Neural cell (in vitro differentiated cells): ENCODE measurements around the gene SARS1. TPM values are rescaled to one million over a fixed set of nuclear protein-coding genes. Genes with fewer than 3 reads are reported as not detected.

Source experiments
- H2AFZ ChIP-seq: fragments of 200-600, 300-800 bp; sonication (generic), shearing (Covaris generic); 2 replicates; pipeline ENCODE4 v1.6.0; 2014; ENCODE audit warnings: low read depth, mild to moderate bottlenecking, antibody characterized with exemption, low read length, moderate library complexity
- H3F3A ChIP-seq: fragments of 200-600 bp; shearing (Covaris generic); 2 replicates; pipeline ENCODE4 v1.6.1; 2016; ENCODE audit warnings: mild to moderate bottlenecking, moderate library complexity, mixed read lengths, antibody characterized with exemption, low read length; ENCODE audit not compliant: insufficient read depth, poor library complexity, severe bottlenecking
- H3K27ac ChIP-seq: fragments of 200-600, 300-800 bp; sonication (generic), shearing (Covaris generic); 2 replicates; pipeline ENCODE4 v1.5.1; 2014; ENCODE audit warnings: mild to moderate bottlenecking, low read length, moderate library complexity
- H3K27me3 ChIP-seq: fragments of 300-800, 200-600 bp; sonication (generic), shearing (Covaris generic); 2 replicates; pipeline ENCODE4 v1.6.0; 2014; ENCODE audit warnings: mild to moderate bottlenecking, low read depth, low read length, moderate library complexity; ENCODE audit not compliant: insufficient read depth
- H3K36me3 ChIP-seq: fragments of 300-800, 200-600 bp; sonication (generic), shearing (Covaris generic); 2 replicates; pipeline ENCODE4 v1.5.1; 2014; ENCODE audit warnings: mild to moderate bottlenecking, antibody characterized with exemption, low read length, moderate library complexity; ENCODE audit not compliant: insufficient read depth
- H3K4me2 ChIP-seq: fragments of 300-800, 200-600 bp; sonication (generic), shearing (Covaris generic); 2 replicates; pipeline ENCODE4 v1.6.0; 2014; ENCODE audit warnings: mild to moderate bottlenecking, low read length
- H3K4me3 ChIP-seq: fragments of 300-800, 200-600 bp; sonication (generic), shearing (Covaris generic); 2 replicates; pipeline ENCODE4 v1.5.1; 2014; ENCODE audit warnings: mild to moderate bottlenecking, low read length, moderate library complexity
- H3K79me2 ChIP-seq: fragments of 200-600 bp; shearing (Covaris generic); replicated peaks from 2 replicates; pipeline ENCODE4 v1.6.0; 2014; ENCODE audit warnings: mild to moderate bottlenecking, low read length, moderate library complexity; ENCODE audit not compliant: insufficient read depth
- H3K9ac ChIP-seq: fragments of 300-800, 200-600 bp; sonication (generic), shearing (Covaris generic); 2 replicates; pipeline ENCODE4 v1.6.1; 2016; ENCODE audit warnings: mild to moderate bottlenecking, low read length, mixed read lengths
- H3K9me2 ChIP-seq: fragments of 200-600 bp; shearing (Covaris generic); 2 replicates; pipeline ENCODE4 v1.6.1; 2016; ENCODE audit warnings: mild to moderate bottlenecking, low read length, mixed read lengths; ENCODE audit not compliant: insufficient read depth
- H3K9me3 ChIP-seq: fragments of 200-600, 300-800 bp; sonication (generic), shearing (Covaris generic); 2 replicates; pipeline ENCODE4 v1.6.1; 2016; ENCODE audit warnings: mild to moderate bottlenecking, mixed run types, low read length, moderate library complexity, mixed read lengths
- H4K20me1 ChIP-seq: fragments of 200-600 bp; shearing (Covaris generic); 2 replicates; pipeline ENCODE4 v1.6.1; 2016; ENCODE audit warnings: mild to moderate bottlenecking, mixed run types; ENCODE audit not compliant: insufficient read depth
- CTCF ChIP-seq: fragments of 450-650 bp; IDR thresholded peaks from 2 replicates; pipeline ENCODE4 v1.5.1; 2014; ENCODE audit warnings: antibody characterized with exemption, mild to moderate bottlenecking, moderate library complexity; ENCODE audit not compliant: poor library complexity, severe bottlenecking
- EP300 ChIP-seq: fragments of 450-650 bp; conservative IDR thresholded peaks from 2 replicates; pipeline ENCODE4 v1.6.1; 2014; ENCODE audit warnings: antibody characterized with exemption, mild to moderate bottlenecking, moderate library complexity; ENCODE audit not compliant: poor library complexity, severe bottlenecking
- EZH2 ChIP-seq: fragments of 200-600, 300-800 bp; shearing (Covaris generic), sonication (generic); IDR thresholded peaks from 2 replicates; pipeline ENCODE4 v1.6.1; 2014; ENCODE audit warnings: antibody characterized with exemption, low read length, borderline replicate concordance, mild to moderate bottlenecking; ENCODE audit not compliant: insufficient read depth, poor library complexity, severe bottlenecking
- MXI1 ChIP-seq: fragments of 450-650 bp; conservative IDR thresholded peaks from 2 replicates; pipeline ENCODE4 v1.6.1; 2014; ENCODE audit warnings: antibody characterized with exemption, mild to moderate bottlenecking; ENCODE audit not compliant: poor library complexity, severe bottlenecking
- POLR2AphosphoS5 ChIP-seq: IDR thresholded peaks from 2 replicates; pipeline ENCODE4 v1.6.1; 2012
- RAD21 ChIP-seq: fragments of 450-650 bp; conservative IDR thresholded peaks from 2 replicates; pipeline ENCODE4 v1.6.1; 2014; ENCODE audit warnings: antibody characterized with exemption, mild to moderate bottlenecking, moderate library complexity
- REST ChIP-seq: IDR thresholded peaks from 2 replicates; pipeline ENCODE4 v1.6.1; 2012; ENCODE audit warnings: borderline replicate concordance
- SMC3 ChIP-seq: fragments of 450-650 bp; conservative IDR thresholded peaks from 2 replicates; pipeline ENCODE4 v1.6.1; 2014; ENCODE audit warnings: antibody characterized with exemption, mild to moderate bottlenecking, moderate library complexity; ENCODE audit not compliant: poor library complexity
- TAF1 ChIP-seq: IDR thresholded peaks from 2 replicates; pipeline ENCODE4 v1.6.1; 2012; ENCODE audit warnings: low read depth
- polyA plus RNA-seq: library from polyadenylated mRNA; depleted of rRNA; stranded (reverse); fragments of >200 nt; gene quantifications from 2 replicates; pipeline ENCODE4 v1.2.3, GENCODE V29; 2014

The SARS1 gene
- polyA plus RNA-seq, 1 donor from 2014 or later: 281 TPM

- no peaks in the 10 kb centered on the region for H3K36me3 ChIP-seq
- H3K9me2 ChIP-seq: no peaks in the 10 kb centered on the region
- no peaks in the 10 kb centered on the region for H4K20me1 ChIP-seq
- H3F3A ChIP-seq: no peaks in the 10 kb centered on the region
- H3K27ac ChIP-seq: no peak overlapping the region
- TF ChIP-seq SMC3: no peak
- TF ChIP-seq EP300: no peak
- TF ChIP-seq REST: no peak
- no peak for TF ChIP-seq CTCF
- TF ChIP-seq EZH2: no peak
- TF ChIP-seq POLR2AphosphoS5: no peak
- TF ChIP-seq TAF1: no peak
- TF ChIP-seq MXI1: no peak
- no peak overlapping the region for H3K4me2 ChIP-seq
- no peak overlapping the region for H2AFZ ChIP-seq
- no peak overlapping the region for H3K9ac ChIP-seq
- no peak overlapping the region for H3K4me3 ChIP-seq
- no peaks in the 10 kb centered on the region for H3K79me2 ChIP-seq
- no peaks in the 10 kb centered on the region for H3K9me3 ChIP-seq
- no peaks in the 10 kb centered on the region for H3K27me3 ChIP-seq
These were observed 32.5 kb upstream of the SARS1 start for GRCh38 chr1:109181085-109181806.

- Histone ChIP-seq H3K9ac (no peak overlapping the region), H3K79me2 (no peaks in the 10 kb centered on the region), H3K27ac (no peak overlapping the region), H3K9me2 (no peaks in the 10 kb centered on the region), H3K36me3 (no peaks in the 10 kb centered on the region), H4K20me1 (no peaks in the 10 kb centered on the region), H3K4me2 (no peak overlapping the region), H3F3A (no peaks in the 10 kb centered on the region), H3K9me3 (no peaks in the 10 kb centered on the region), H3K4me3 (no peak overlapping the region), H2AFZ (no peak overlapping the region), H3K27me3 (no peaks in the 10 kb centered on the region)
- no peak for TF ChIP-seq RAD21
- TF ChIP-seq TAF1: no peak
- TF ChIP-seq REST: no peak
- no peak for TF ChIP-seq SMC3
- no peak for TF ChIP-seq MXI1
- no peak for TF ChIP-seq POLR2AphosphoS5
- no peak for TF ChIP-seq EZH2
- TF ChIP-seq CTCF: no peak
- TF ChIP-seq EP300: no peak
These were observed 31.9 kb upstream of the SARS1 start for GRCh38 chr1:109181807-109182163.
